ENCODE results near the gene IQSEC1.

Gene IQSEC1

DNA sequence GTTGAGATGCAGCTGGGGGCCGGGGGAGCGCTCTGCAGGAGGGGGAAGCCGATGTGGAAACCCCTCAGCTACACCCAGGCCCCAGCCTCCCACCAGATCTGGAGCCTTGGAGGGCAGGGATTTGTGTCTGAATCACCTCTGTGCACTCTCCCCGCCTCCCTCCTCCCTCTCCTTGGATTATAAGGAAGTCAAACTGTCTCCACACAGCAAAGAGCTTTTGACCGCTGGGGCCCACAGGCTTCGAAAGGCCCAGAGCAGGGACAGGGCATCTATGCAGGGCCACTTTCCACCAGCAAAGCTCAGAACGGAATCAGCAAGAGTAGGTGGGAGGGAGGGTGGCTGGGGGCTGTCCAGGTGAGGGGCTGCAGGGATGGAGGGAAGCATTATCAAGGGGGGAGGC, 68.9 kb downstream of the IQSEC1 start:
- H3K36me3 ChIP-seq (ENCODE audit: control insufficient read depth, insufficient read depth, low read length) = no peaks in the 10 kb centered on the region
- no peak overlapping the region for H3K4me2 ChIP-seq (ENCODE audit: low read length)
- H3K4me1 ChIP-seq = no peaks in the 10 kb centered on the region
- no peak overlapping the region for H3K27ac ChIP-seq
- TF ChIP-seq, protein P1, sequence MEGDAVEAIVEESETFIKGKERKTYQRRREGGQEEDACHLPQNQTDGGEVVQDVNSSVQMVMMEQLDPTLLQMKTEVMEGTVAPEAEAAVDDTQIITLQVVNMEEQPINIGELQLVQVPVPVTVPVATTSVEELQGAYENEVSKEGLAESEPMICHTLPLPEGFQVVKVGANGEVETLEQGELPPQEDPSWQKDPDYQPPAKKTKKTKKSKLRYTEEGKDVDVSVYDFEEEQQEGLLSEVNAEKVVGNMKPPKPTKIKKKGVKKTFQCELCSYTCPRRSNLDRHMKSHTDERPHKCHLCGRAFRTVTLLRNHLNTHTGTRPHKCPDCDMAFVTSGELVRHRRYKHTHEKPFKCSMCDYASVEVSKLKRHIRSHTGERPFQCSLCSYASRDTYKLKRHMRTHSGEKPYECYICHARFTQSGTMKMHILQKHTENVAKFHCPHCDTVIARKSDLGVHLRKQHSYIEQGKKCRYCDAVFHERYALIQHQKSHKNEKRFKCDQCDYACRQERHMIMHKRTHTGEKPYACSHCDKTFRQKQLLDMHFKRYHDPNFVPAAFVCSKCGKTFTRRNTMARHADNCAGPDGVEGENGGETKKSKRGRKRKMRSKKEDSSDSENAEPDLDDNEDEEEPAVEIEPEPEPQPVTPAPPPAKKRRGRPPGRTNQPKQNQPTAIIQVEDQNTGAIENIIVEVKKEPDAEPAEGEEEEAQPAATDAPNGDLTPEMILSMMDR (IDR thresholded peaks at IDR 0.05) = no peak
- peaks cover 2% of the 10 kb centered on the region for H3K79me2 ChIP-seq
- no peak overlapping the region for H3K4me3 ChIP-seq (ENCODE audit: low read depth, low read length)
- no peak overlapping the region for H2AFZ ChIP-seq
- no peak overlapping the region for H3K9ac ChIP-seq
- H3K9me3 ChIP-seq (ENCODE audit: control insufficient read depth, low read length) = no peaks in the 10 kb centered on the region
- no peaks in the 10 kb centered on the region for H3K27me3 ChIP-seq (ENCODE audit: control insufficient read depth, insufficient read depth, low read length)

DNA sequence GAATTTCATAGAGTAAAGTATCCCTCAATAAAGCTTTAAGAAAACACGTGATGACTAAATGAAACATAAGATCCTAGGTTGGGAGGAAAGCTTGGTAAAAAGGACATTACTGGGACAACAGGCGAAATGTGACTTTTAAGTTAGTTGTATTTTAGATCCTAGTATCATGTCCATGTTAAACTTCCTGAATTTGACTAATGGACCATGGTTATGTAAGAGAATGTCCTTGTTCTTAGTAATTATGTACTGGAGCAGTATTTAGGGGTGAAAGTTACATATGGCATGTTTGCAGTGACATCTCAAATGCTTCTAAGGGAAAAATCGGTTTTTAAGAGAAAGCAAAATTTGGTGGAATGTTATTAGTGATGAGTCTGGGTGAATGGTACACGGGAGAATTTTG, 69.6 kb downstream of the IQSEC1 start:
- no peak overlapping the region for H3K4me2 ChIP-seq (ENCODE audit: low read length)
- no peak overlapping the region for H3K4me3 ChIP-seq (ENCODE audit: low read depth, low read length)
- no peaks in the 10 kb centered on the region for H3K36me3 ChIP-seq (ENCODE audit: control insufficient read depth, insufficient read depth, low read length)
- H3K9ac ChIP-seq = no peak overlapping the region
- no peaks in the 10 kb centered on the region for H3K4me1 ChIP-seq
- no peak overlapping the region for H3K27ac ChIP-seq
- no peak overlapping the region for H2AFZ ChIP-seq
- TF ChIP-seq, protein P1 (IDR thresholded peaks at IDR 0.05) = no peak
- H3K9me3 ChIP-seq (ENCODE audit: control insufficient read depth, low read length) = no peaks in the 10 kb centered on the region
- H3K27me3 ChIP-seq (ENCODE audit: control insufficient read depth, insufficient read depth, low read length) = no peaks in the 10 kb centered on the region
- no peaks in the 10 kb centered on the region for H3K79me2 ChIP-seq

DNA sequence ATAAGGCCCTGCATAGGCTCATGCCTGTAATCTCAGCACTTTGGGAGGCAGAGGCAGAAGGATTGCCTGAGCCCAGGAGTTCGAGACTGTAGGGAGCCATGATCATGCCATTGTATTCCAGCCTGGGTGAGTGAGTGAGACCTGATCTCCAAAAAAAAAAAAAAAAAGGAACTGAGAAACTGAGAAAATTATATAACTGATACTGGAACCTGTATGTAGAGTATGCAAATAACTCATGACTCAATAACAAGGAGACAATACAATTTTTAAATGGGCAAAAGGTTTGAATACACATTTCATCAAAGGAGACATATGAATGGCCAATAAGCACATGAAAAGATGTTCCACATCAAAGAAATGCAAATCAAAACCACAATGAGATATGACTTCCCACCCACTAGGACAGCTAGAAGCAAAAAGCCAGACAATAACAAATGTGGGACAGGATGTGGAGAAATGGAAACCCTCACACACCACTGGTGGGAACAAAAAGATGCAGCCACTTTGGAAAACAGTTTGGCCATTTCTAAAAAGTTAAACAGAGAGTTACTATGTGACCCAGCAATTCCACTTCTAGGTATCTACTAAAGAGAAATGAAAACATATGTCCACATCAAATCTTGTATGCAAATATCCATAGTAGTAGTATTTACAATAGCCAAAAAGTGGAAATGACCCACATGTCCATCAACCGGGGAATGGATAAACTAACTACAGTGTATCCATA, 70.7 kb downstream of the IQSEC1 start:
- H3K9me3 ChIP-seq (ENCODE audit: control insufficient read depth, low read length) = no peaks in the 10 kb centered on the region
- H2AFZ ChIP-seq = no peak overlapping the region
- H3K27ac ChIP-seq = no peak overlapping the region
- H3K4me1 ChIP-seq = no peaks in the 10 kb centered on the region
- no peaks in the 10 kb centered on the region for H3K36me3 ChIP-seq (ENCODE audit: control insufficient read depth, insufficient read depth, low read length)
- H3K9ac ChIP-seq = no peak overlapping the region
- H3K79me2 ChIP-seq = no peaks in the 10 kb centered on the region
- H3K27me3 ChIP-seq (ENCODE audit: control insufficient read depth, insufficient read depth, low read length) = no peaks in the 10 kb centered on the region
- TF ChIP-seq, protein P1 (IDR thresholded peaks at IDR 0.05) = no peak
- H3K4me3 ChIP-seq (ENCODE audit: low read depth, low read length) = no peak overlapping the region
- no peak overlapping the region for H3K4me2 ChIP-seq (ENCODE audit: low read length)

GRCh38 chr3:12999147-13000140, 73.8 kb downstream of the IQSEC1 start:
- Histone ChIP-seq H3K36me3 (ENCODE audit: control insufficient read depth, insufficient read depth, low read length) (no peaks in the 10 kb centered on the region), H3K27ac (no peak overlapping the region), H3K4me2 (ENCODE audit: low read length) (no peak overlapping the region), H3K9me3 (ENCODE audit: control insufficient read depth, low read length) (no peaks in the 10 kb centered on the region), H3K9ac (no peak overlapping the region), H3K4me3 (ENCODE audit: low read depth, low read length) (no peak overlapping the region), H3K79me2 (no peaks in the 10 kb centered on the region), H2AFZ (no peak overlapping the region), H3K4me1 (peaks cover 4% of the 10 kb centered on the region), H3K27me3 (ENCODE audit: control insufficient read depth, insufficient read depth, low read length) (no peaks in the 10 kb centered on the region)
- TF ChIP-seq, protein P1 (IDR thresholded peaks at IDR 0.05) = no peak

Data from parathyroid adenoma (tissue), 2 donors.